Loucy (cell line): ENCODE data around the gene ANO1.

Experiments
- H2AFZ ChIP-seq: fragments of 200-600 bp; sonication (generic); 2 replicates; pipeline ENCODE4 v1.6.0; 2016; ENCODE audit warnings: antibody characterized with exemption, mild to moderate bottlenecking, low read length, moderate library complexity
- H3F3A ChIP-seq: fragments of 200-600 bp; 2 replicates; pipeline ENCODE4 v1.6.0; 2016; ENCODE audit warnings: antibody characterized with exemption, low read depth, mild to moderate bottlenecking
- H3K27me3 ChIP-seq: fragments of 200-600 bp; sonication (generic); 2 replicates; pipeline ENCODE4 v1.6.1; 2014; ENCODE audit warnings: low read length, mild to moderate bottlenecking; ENCODE audit not compliant: insufficient read depth, poor library complexity, severe bottlenecking
- H3K36me3 ChIP-seq: fragments of 200-600 bp; sonication (generic); 2 replicates; pipeline ENCODE4 v1.6.1; 2016; ENCODE audit warnings: low read length; ENCODE audit not compliant: insufficient read depth
- H3K4me1 ChIP-seq: fragments of 200-600 bp; sonication (generic); 2 replicates; pipeline ENCODE4 v1.5.1; 2014; ENCODE audit warnings: low read length, mild to moderate bottlenecking; ENCODE audit not compliant: insufficient read depth, poor library complexity, severe bottlenecking
- H3K4me2 ChIP-seq: fragments of 200-600 bp; sonication (generic); 2 replicates; pipeline ENCODE4 v1.6.0; 2014; ENCODE audit warnings: antibody characterized with exemption, low read length, low read depth, mild to moderate bottlenecking; ENCODE audit not compliant: poor library complexity, severe bottlenecking
- H3K4me3 ChIP-seq: fragments of 200-600 bp; sonication (generic); 2 replicates; pipeline ENCODE4 v1.5.1; 2014; ENCODE audit warnings: low read length, mild to moderate bottlenecking, mixed read lengths; ENCODE audit not compliant: poor library complexity, severe bottlenecking
- H3K79me2 ChIP-seq: fragments of 200-600 bp; sonication (generic); 2 replicates; pipeline ENCODE4 v1.6.1; 2014; ENCODE audit warnings: low read length; ENCODE audit not compliant: insufficient read depth
- H3K9ac ChIP-seq: fragments of 200-600 bp; sonication (generic); 2 replicates; pipeline ENCODE4 v1.6.0; 2014; ENCODE audit warnings: mild to moderate bottlenecking, low read depth, low read length, moderate library complexity; ENCODE audit not compliant: poor library complexity, severe bottlenecking
- H3K9me2 ChIP-seq: fragments of 200-600 bp; sonication (generic); replicated peaks from 2 replicates; pipeline ENCODE4 v1.6.1; 2016; ENCODE audit warnings: low read depth, low read length, mixed read lengths
- H3K9me3 ChIP-seq: fragments of 200-600 bp; sonication (generic); 2 replicates; pipeline ENCODE4 v1.6.1; 2014; ENCODE audit warnings: mild to moderate bottlenecking, antibody characterized with exemption, low read length, low read depth; ENCODE audit not compliant: insufficient read depth
- H4K20me1 ChIP-seq: fragments of 200-600 bp; sonication (generic); 2 replicates; pipeline ENCODE4 v1.6.0; 2014; ENCODE audit warnings: antibody characterized with exemption, low read length, mild to moderate bottlenecking; ENCODE audit not compliant: insufficient read depth, poor library complexity, severe bottlenecking
- CTCF ChIP-seq: fragments of 200-600 bp; sonication (generic); conservative IDR thresholded peaks from 2 replicates; pipeline ENCODE4 v1.5.1; 2014; ENCODE audit warnings: mild to moderate bottlenecking, antibody characterized with exemption, low read length
- EZH2phosphoT487 ChIP-seq: fragments of 200-600 bp; IDR thresholded peaks from 2 replicates; pipeline ENCODE4 v1.6.1; 2018; ENCODE audit warnings: antibody characterized with exemption, mild to moderate bottlenecking, moderate library complexity, borderline replicate concordance

ANO1 gene

GRCh38 chr11:70151671-70152070 lies 73.6 kb downstream of the ANO1 start:
- Histone ChIP-seq H3K4me2 (no peak overlapping the region), H3K36me3 (no peaks in the 10 kb centered on the region)

GRCh38 chr11:70153133-70153727 lies 75.1 kb downstream of the ANO1 start:
- Histone ChIP-seq H3K36me3 (no peaks in the 10 kb centered on the region), H3K9ac (no peak overlapping the region), H2AFZ (no peak overlapping the region), H3K4me2 (no peak overlapping the region), H3K9me2 (no peaks in the 10 kb centered on the region), H3K27me3 (no peaks in the 10 kb centered on the region), H3K4me3 (no peak overlapping the region), H3K79me2 (no peaks in the 10 kb centered on the region), H3K4me1 (peaks cover 3% of the 10 kb centered on the region), H3K9me3 (no peaks in the 10 kb centered on the region), H4K20me1 (no peaks in the 10 kb centered on the region), H3F3A (no peaks in the 10 kb centered on the region)
- TF ChIP-seq EZH2phosphoT487, result no peak
- TF ChIP-seq CTCF, result no peak

More at GRCh38 chr11:70151671-70152070, 73.6 kb downstream of the ANO1 start:
- no peaks in the 10 kb centered on the region for H3F3A ChIP-seq
- H3K79me2 ChIP-seq, result no peaks in the 10 kb centered on the region
- H3K4me1 ChIP-seq, result peaks cover 3% of the 10 kb centered on the region
- H3K27me3 ChIP-seq, result no peaks in the 10 kb centered on the region
- no peak overlapping the region for H3K4me3 ChIP-seq
- no peaks in the 10 kb centered on the region for H4K20me1 ChIP-seq
- TF ChIP-seq CTCF (no peak), EZH2phosphoT487 (no peak)
- no peaks in the 10 kb centered on the region for H3K9me2 ChIP-seq
- H3K9me3 ChIP-seq, result no peaks in the 10 kb centered on the region
- H2AFZ ChIP-seq, result no peak overlapping the region
- H3K9ac ChIP-seq, result no peak overlapping the region

- TF ChIP-seq CTCF (no peak), EZH2phosphoT487 (no peak)
- no peaks in the 10 kb centered on the region for H3K27me3 ChIP-seq
- H3K9me2 ChIP-seq, result no peaks in the 10 kb centered on the region
- H3K9me3 ChIP-seq, result no peaks in the 10 kb centered on the region
- no peak overlapping the region for H3K9ac ChIP-seq
- H3K4me3 ChIP-seq, result no peak overlapping the region
- H4K20me1 ChIP-seq, result no peaks in the 10 kb centered on the region
- no peaks in the 10 kb centered on the region for H3K36me3 ChIP-seq
- no peaks in the 10 kb centered on the region for H3K79me2 ChIP-seq
- no peak overlapping the region for H3K4me2 ChIP-seq
- no peak overlapping the region for H2AFZ ChIP-seq
- H3F3A ChIP-seq, result no peaks in the 10 kb centered on the region
- peaks cover 3% of the 10 kb centered on the region for H3K4me1 ChIP-seq
Observed at GRCh38 chr11:70155386-70155785, 77.3 kb downstream of the ANO1 start.
